K562 (cell line): ENCODE data around the gene TCF12. TPM values are rescaled to one million over a fixed set of nuclear protein-coding genes. Genes with fewer than 3 reads are reported as not detected.

Experiments
- ATAC-seq: fragments of 200-7000 bp; cut with Tn5 transposase; 3 replicates; pipeline ENCODE4 v1.9.1; 2020; ENCODE audit warnings: moderate library complexity
- BruUV-seq: library from RNA; stranded (reverse); fragments of 400-500 nt; replicated peaks from 2 replicates; lab custom pipeline; 2021; lab: Mats Ljungman, UMichigan
- CTCF ChIA-PET: fragments of 300-600 bp; formaldehyde crosslinking; extraction: SDS; loops from one replicate; lab custom pipeline; 2021; ENCODE audit warnings: low intra/inter-chr PET ratio; lab: Yijun Ruan, JAX
- POLR2A ChIA-PET: fragments of 300-600, 350-650 bp; sonication (Branson Sonifier 250); formaldehyde crosslinking; extraction: SDS; loops from one replicate; lab custom pipeline; 2021; ENCODE audit warnings: antibody characterized with exemption, inconsistent platforms; lab: Yijun Ruan, JAX
- DNase-seq, 4 experiments: peaks; one replicate each; pipeline versions ENCODE4 v3.0.0 to v3.0.0-alpha.2; 2011 to 2018; ENCODE audit warnings: low spot score in 3 of 4, mixed read lengths in 3 of 4; ENCODE audit errors: extremely low read depth in 1 of 4
- FAIRE-seq: peaks from 2 replicates; lab custom pipeline; 2011; peaks lifted over from hg19 to GRCh38; lab: Jason Lieb, UNC
- H2AFZ ChIP-seq: 2 replicates; pipeline ENCODE4 v1.6.0; 2011; ENCODE audit warnings: low read depth, low read length, control low read depth, inconsistent platforms
- H3K27ac ChIP-seq: fragments of 200-600 bp; 3 replicates; pipeline ENCODE4 v1.8.0; 2011; ENCODE audit warnings: low read depth, mild to moderate bottlenecking, control low read depth, inconsistent platforms, low read length, moderate library complexity, mixed read lengths; ENCODE audit errors: extremely low read depth
- H3K27me3 ChIP-seq, 2 experiments: fragments of 300-600 bp in 1 of 2; 2 replicates in 1 of 2; 3 replicates in 1 of 2; pipeline versions ENCODE4 v1.6.0 to v1.8.0; 2011; ENCODE audit warnings: inconsistent platforms in 2 of 2, low read length in 2 of 2, mild to moderate bottlenecking in 1 of 2, mixed read lengths in 1 of 2, moderate library complexity in 1 of 2; ENCODE audit not compliant: control insufficient read depth in 2 of 2, insufficient read depth in 2 of 2
- H3K36me3 ChIP-seq: fragments of 300-600 bp; 3 replicates; pipeline ENCODE4 v1.8.0; 2011; ENCODE audit warnings: mild to moderate bottlenecking, low read length, inconsistent platforms; ENCODE audit not compliant: control insufficient read depth, insufficient read depth
- H3K4me1 ChIP-seq, 2 experiments: fragments of 200-600 bp in 1 of 2; replicated peaks in 1 of 2; 2 replicates in 1 of 2; 3 replicates in 1 of 2; pipeline versions ENCODE4 v1.5.1 to v1.8.0; 2011; ENCODE audit warnings: inconsistent platforms in 2 of 2, low read length in 2 of 2, mild to moderate bottlenecking in 1 of 2, mixed read lengths in 1 of 2, moderate library complexity in 1 of 2; ENCODE audit not compliant: control insufficient read depth in 2 of 2, insufficient read depth in 2 of 2
- H3K4me2 ChIP-seq: 2 replicates; pipeline ENCODE4 v1.6.1; 2011; ENCODE audit warnings: low read length, control low read depth, inconsistent platforms, mixed read lengths; ENCODE audit not compliant: insufficient read depth
- H3K4me3 ChIP-seq: fragments of 200-600 bp; sonication (generic), shearing (Covaris generic); 2 replicates; pipeline ENCODE4 v1.5.1; 2016; ENCODE audit warnings: control low read depth, inconsistent platforms
- H3K79me2 ChIP-seq: fragments of 200-600 bp; 3 replicates; pipeline ENCODE4 v1.8.0; 2011; ENCODE audit warnings: low read length, inconsistent platforms; ENCODE audit not compliant: control insufficient read depth, insufficient read depth
- H3K9ac ChIP-seq, 2 experiments: 2 replicates each; pipeline versions ENCODE4 v1.6.0 to v1.6.1; 2011; ENCODE audit warnings: low read depth in 2 of 2, low read length in 2 of 2, control low read depth in 1 of 2, inconsistent platforms in 1 of 2, mild to moderate bottlenecking in 1 of 2, mixed read lengths in 1 of 2; ENCODE audit not compliant: insufficient read depth in 1 of 2
- H3K9me1 ChIP-seq: one replicate; pipeline ENCODE4 v1.6.0; 2011; ENCODE audit warnings: inconsistent platforms, mild to moderate bottlenecking, low read length, moderate library complexity; ENCODE audit not compliant: control insufficient read depth, insufficient read depth
- H3K9me3 ChIP-seq: replicated peaks from 2 replicates; pipeline ENCODE4 v1.5.1; 2011; ENCODE audit warnings: low read depth, low read length, inconsistent platforms; ENCODE audit not compliant: control insufficient read depth, insufficient read depth
- H4K20me1 ChIP-seq: replicated peaks from 2 replicates; pipeline ENCODE4 v1.6.1; 2011; ENCODE audit warnings: low read length, inconsistent platforms, mixed read lengths; ENCODE audit not compliant: control insufficient read depth, insufficient read depth
- CEBPB ChIP-seq: fragments of 450-650 bp; IDR thresholded peaks from 2 replicates; pipeline ENCODE4 v1.6.1; 2016; ENCODE audit warnings: missing genetic modification characterization, missing compliant biosample characterization
- ELF1 ChIP-seq: fragments of 200-800 bp; sonication (Bioruptor generic); IDR thresholded peaks from 2 replicates; pipeline ENCODE4 v1.6.1; 2016; ENCODE audit warnings: missing genetic modification characterization, missing compliant biosample characterization
- ELF4 ChIP-seq: fragments of 450-650 bp; formaldehyde crosslinking; IDR thresholded peaks from 2 replicates; pipeline ENCODE4 v1.4.0; 2022; ENCODE audit warnings: missing genetic modification characterization
- MECOM ChIP-seq: fragments of 250-450 bp; sonication (Bioruptor Pico); IDR thresholded peaks from 2 replicates; pipeline ENCODE4 v1.8.0; 2022; ENCODE audit warnings: inconsistent platforms
- WGBS: fragments of 100-300 bp; shearing (Covaris generic); methylation state at CpG from one replicate; pipeline ENCODE4 v1.1.6; 2016; ENCODE audit warnings: low coverage, mixed read lengths; ENCODE audit not compliant: insufficient coverage; ENCODE audit errors: missing lambda C conversion rate; 5-methylcytosine and 5-hydroxymethylcytosine counted together
- in situ Hi-C: fragments of 300-500 bp; cut with MboI; formaldehyde crosslinking; loops from 4 replicates; pipeline ENCODE4 v1.15.0; 2018; ENCODE audit warnings: inconsistent platforms, mixed read lengths
- intact Hi-C: fragments of 100-400 bp; cut with micrococcal nuclease; formaldehyde crosslinking; loops from 2 replicates; pipeline ENCODE4 v1.14.2; 2022
- polyA plus RNA-seq, 8 experiments: library from polyadenylated mRNA; depleted of rRNA in 4 of 8; stranded (reverse) in 5 of 8; unstranded in 3 of 8; fragments of >200 nt; fragmentation: Nextera tagmentation in 2 of 8; fragmentation: Illumina TruSeq in 1 of 8; extraction: Ambion mirVana in 2 of 8; extraction: Trizol in 1 of 8; gene quantifications; 2 replicates each; pipeline versions ENCODE4 v1.2.1 to v1.2.3, GENCODE V29; 2011 to 2014; ENCODE audit warnings: inconsistent platforms in 1 of 8, missing spikeins in 1 of 8
- total RNA-seq, 7 experiments: library from RNA; depleted of rRNA in 6 of 7; stranded (reverse); fragments of >200 nt in 6 of 7; fragmentation: Illumina TruSeq in 2 of 7; extraction: Trizol in 2 of 7; gene quantifications; 2 replicates each; pipeline versions ENCODE4 v1.2.1 to v1.2.3, GENCODE V29; 2011 to 2021; ENCODE audit warnings: low replicate concordance in 1 of 7
- TF ChIP-seq, protein P1 (sequence below): fragments of 450-650 bp; IDR thresholded peaks from 2 replicates; pipeline ENCODE4 v1.7.1; 2018; ENCODE audit warnings: mild to moderate bottlenecking, low read depth; ENCODE audit not compliant: partially characterized antibody
- TF ChIP-seq, protein P2 (sequence below): fragments of 450-650 bp; IDR thresholded peaks from one replicate; pipeline ENCODE4 v1.6.1; 2018; ENCODE audit warnings: mild to moderate bottlenecking, moderate library complexity; ENCODE audit not compliant: partially characterized antibody

Gene TCF12
- total and polyA plus RNA-seq, 9 of the 15 experiments (the other 6 are each of a cell fraction or from before 2014, with no cell fraction given) = 10.5 to 132 (median 52.9) TPM

DNA sequence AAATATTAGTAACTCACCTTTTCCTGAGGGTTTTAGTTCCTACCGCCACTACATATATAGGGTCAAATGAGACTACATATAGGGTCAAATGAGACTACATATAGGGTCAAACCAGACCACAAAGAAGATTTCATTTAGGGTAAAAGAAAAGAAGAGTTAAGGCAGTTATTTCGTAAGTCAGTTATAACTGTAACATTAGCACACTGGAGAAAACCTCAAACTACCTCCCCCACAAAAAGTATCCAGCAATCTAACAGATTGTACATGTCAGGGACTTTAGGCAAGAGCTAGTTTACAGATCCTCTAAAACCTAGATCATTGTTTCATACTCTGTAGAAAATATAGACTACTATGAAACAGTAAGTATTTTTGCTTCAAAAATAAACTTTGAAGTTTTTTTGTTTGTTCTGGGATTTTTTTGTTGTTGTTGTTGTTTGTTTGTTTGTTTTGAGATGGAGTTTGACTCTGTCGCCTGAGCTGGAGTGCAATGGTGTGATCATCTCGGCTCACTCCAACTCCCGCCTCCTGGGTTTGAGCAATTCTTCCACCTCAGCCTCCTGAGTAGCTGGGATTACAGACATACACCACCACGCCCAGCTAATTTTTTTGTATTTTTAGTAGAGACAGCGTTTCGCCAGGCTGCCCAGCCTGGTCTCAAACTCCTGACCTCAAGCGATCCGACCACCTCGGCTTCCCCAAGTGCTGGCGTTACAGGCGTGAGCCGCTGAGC lies 365.5 kb downstream of the TCF12 start:
- ATAC-seq (no peak), DNase-seq (no peak), FAIRE-seq (no peak)
- ChIA-PET CTCF (no interaction called here), POLR2A (interaction anchor here (1.3 kb wide), 1 partner anchor 16 kb away, joined by 4 read pairs; no protein-coding TSS in a partner anchor)
- H3K9ac ChIP-seq = no peak overlapping the region
- H3K4me3 ChIP-seq = no peak overlapping the region
- TF ChIP-seq CEBPB (tag) = peak; percentile 52
- no peak for TF ChIP-seq ELF1 (tag)
- no peak for TF ChIP-seq MECOM (CRISPR knock-in tag)
- in situ Hi-C loops = no loop called here
- no peak overlapping the region for H2AFZ ChIP-seq
- H4K20me1 ChIP-seq = no peaks in the 10 kb centered on the region
- H3K27me3 ChIP-seq = no peaks in the 10 kb centered on the region
- peaks cover 0 to 2% of the 10 kb centered on the region in 2 experiments; a peak in 1 of 5 replicates for H3K4me1 ChIP-seq
- intact Hi-C loops = no loop called here
- H3K4me2 ChIP-seq = no peak overlapping the region
- H3K79me2 ChIP-seq = no peaks in the 10 kb centered on the region
- H3K9me3 ChIP-seq = no peaks in the 10 kb centered on the region
- peaks cover 75% of the 10 kb centered on the region for H3K36me3 ChIP-seq
- no TSS peak for BruUV-seq
- no peaks in the 10 kb centered on the region for H3K9me1 ChIP-seq
- H3K27ac ChIP-seq = no peak overlapping the region
- WGBS = 84% methylated on average over 13 of the region's 14 CpGs

DNA sequence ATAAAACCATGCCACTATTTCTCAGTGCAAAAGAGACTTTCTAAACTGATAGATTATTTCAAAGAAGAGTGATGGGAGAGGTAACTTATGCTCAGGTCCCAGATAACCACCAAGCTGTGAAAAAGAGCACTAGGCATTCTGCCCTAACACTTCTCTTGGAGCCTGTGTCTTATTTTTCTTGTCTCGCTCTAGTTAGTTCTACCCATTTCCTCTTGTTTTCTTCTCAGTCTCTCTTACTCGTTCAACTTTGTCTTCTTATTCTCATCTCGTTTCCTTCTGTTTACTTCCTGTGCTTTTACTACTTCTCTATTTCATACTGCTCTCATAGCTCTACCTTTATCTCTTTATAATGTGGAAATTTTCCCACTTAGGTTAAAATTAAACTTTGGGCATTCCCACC lies 366.1 kb downstream of the TCF12 start:
- WGBS = 87% methylated on average over 3 of the region's 3 CpGs
- Histone ChIP-seq H3K36me3 (peaks cover 71% of the 10 kb centered on the region), H3K4me2 (no peak overlapping the region), H3K9ac (no peak overlapping the region), H3K27ac (no peak overlapping the region), H3K4me3 (no peak overlapping the region), H3K9me1 (no peaks in the 10 kb centered on the region), H2AFZ (no peak overlapping the region), H3K4me1 (peaks cover 0 to 2% of the 10 kb centered on the region in 2 experiments; a peak in 1 of 5 replicates), H3K27me3 (no peaks in the 10 kb centered on the region), H4K20me1 (no peaks in the 10 kb centered on the region), H3K9me3 (no peaks in the 10 kb centered on the region), H3K79me2 (no peaks in the 10 kb centered on the region)
- TF ChIP-seq, protein P1, sequence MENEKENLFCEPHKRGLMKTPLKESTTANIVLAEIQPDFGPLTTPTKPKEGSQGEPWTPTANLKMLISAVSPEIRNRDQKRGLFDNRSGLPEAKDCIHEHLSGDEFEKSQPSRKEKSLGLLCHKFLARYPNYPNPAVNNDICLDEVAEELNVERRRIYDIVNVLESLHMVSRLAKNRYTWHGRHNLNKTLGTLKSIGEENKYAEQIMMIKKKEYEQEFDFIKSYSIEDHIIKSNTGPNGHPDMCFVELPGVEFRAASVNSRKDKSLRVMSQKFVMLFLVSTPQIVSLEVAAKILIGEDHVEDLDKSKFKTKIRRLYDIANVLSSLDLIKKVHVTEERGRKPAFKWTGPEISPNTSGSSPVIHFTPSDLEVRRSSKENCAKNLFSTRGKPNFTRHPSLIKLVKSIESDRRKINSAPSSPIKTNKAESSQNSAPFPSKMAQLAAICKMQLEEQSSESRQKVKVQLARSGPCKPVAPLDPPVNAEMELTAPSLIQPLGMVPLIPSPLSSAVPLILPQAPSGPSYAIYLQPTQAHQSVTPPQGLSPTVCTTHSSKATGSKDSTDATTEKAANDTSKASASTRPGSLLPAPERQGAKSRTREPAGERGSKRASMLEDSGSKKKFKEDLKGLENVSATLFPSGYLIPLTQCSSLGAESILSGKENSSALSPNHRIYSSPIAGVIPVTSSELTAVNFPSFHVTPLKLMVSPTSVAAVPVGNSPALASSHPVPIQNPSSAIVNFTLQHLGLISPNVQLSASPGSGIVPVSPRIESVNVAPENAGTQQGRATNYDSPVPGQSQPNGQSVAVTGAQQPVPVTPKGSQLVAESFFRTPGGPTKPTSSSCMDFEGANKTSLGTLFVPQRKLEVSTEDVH = no peak
- TF ChIP-seq ELF4 (CRISPR knock-in tag) = no peak
- TF ChIP-seq, protein P2, sequence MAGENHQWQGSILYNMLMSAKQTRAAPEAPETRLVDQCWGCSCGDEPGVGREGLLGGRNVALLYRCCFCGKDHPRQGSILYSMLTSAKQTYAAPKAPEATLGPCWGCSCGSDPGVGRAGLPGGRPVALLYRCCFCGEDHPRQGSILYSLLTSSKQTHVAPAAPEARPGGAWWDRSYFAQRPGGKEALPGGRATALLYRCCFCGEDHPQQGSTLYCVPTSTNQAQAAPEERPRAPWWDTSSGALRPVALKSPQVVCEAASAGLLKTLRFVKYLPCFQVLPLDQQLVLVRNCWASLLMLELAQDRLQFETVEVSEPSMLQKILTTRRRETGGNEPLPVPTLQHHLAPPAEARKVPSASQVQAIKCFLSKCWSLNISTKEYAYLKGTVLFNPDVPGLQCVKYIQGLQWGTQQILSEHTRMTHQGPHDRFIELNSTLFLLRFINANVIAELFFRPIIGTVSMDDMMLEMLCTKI = no peak
- FAIRE-seq (no peak), DNase-seq (no peak), ATAC-seq (no peak)
- no TSS peak for BruUV-seq
- CTCF ChIA-PET = no interaction called here
- intact Hi-C loops (no loop called here), in situ Hi-C loops (no loop called here)
- POLR2A ChIA-PET = interaction anchor here (1.3 kb wide), 1 partner anchor 16 kb away, joined by 4 read pairs; no protein-coding TSS in a partner anchor
